ENCODE results near the gene GLOD4. TPM values are rescaled to one million over a fixed set of nuclear protein-coding genes. Genes with fewer than 3 reads are reported as not detected.

Gene GLOD4
- total RNA-seq, 1 donor from 2014 or later, result 84.8 TPM

- intact Hi-C loops (cut with micrococcal nuclease), result no loop called here
- Mint-ChIP-seq H3K36me3 (ENCODE audit: low read depth) (no peaks in the 10 kb centered on the region), H3K27me3 (ENCODE audit: low read depth) (peaks cover 2% of the 10 kb centered on the region), H3K27ac (no peak overlapping the region), H3K4me1 (ENCODE audit: low read depth) (no peaks in the 10 kb centered on the region), H3K9me3 (no peaks in the 10 kb centered on the region), H3K4me3 (ENCODE audit: low read depth) (no peak overlapping the region)
- DNase-seq (ENCODE audit: low spot score), result no peak
These were observed 61.2 kb downstream of the GLOD4 start for GRCh38 chr17:720706-721539.

GRCh38 chr17:718075-718474 lies 64.0 kb downstream of the GLOD4 start:
- DNase-seq (ENCODE audit: low spot score), result no peak
- H3K4me1 Mint-ChIP-seq (ENCODE audit: low read depth), result peaks cover 5% of the 10 kb centered on the region
- no peak overlapping the region for H3K27ac Mint-ChIP-seq
- no peak overlapping the region for H3K4me3 Mint-ChIP-seq (ENCODE audit: low read depth)
- intact Hi-C loops (cut with micrococcal nuclease), result no loop called here
- no peaks in the 10 kb centered on the region for H3K9me3 Mint-ChIP-seq
- H3K27me3 Mint-ChIP-seq (ENCODE audit: low read depth), result peaks cover 2% of the 10 kb centered on the region
- H3K36me3 Mint-ChIP-seq (ENCODE audit: low read depth), result peaks cover 5% of the 10 kb centered on the region

Other genes starting within 250 kb of the GLOD4 start
- 84.9 and 86.1 TPM in 2 replicates for gene VPS53, start 67.4 kb downstream of the GLOD4 start, total RNA-seq
- gene TLCD3A, start 49.7 kb downstream of the GLOD4 start, total RNA-seq, result 38.1 and 41.0 TPM in 2 replicates
- 62.8 and 64.2 TPM in 2 replicates for gene GEMIN4, start 30.0 kb downstream of the GLOD4 start, total RNA-seq
- 28.4 and 29.3 TPM in 2 replicates for gene MRM3, start 73 bp upstream of the GLOD4 start, total RNA-seq
- 0.43 and 0.48 TPM in 2 replicates for gene NXN, start 197.5 kb upstream of the GLOD4 start, total RNA-seq
- 13.6 and 15.0 TPM in 2 replicates for gene TIMM22, start 214.8 kb upstream of the GLOD4 start, total RNA-seq

All from activated T-helper 2 cell treated with anti-CD3 and anti-CD28 coated beads, Interferon-gamma antibody, Interleukin-2, Interleukin-4, amounts not matched to agents 10 μg/mL and 5 μg/mL and 100 μg/mL, durations not matched to agents 14 hours and 24 hours and 36 hours (primary cell).